ENCODE results near the gene ENKD1. TPM values are rescaled to one million over a fixed set of nuclear protein-coding genes. Genes with fewer than 3 reads are reported as not detected.

The ENKD1 gene
- polyA plus RNA-seq, 2 of the 4 experiments (the other 2 are of a cell fraction), result 4.0 to 12.2 TPM

DNA sequence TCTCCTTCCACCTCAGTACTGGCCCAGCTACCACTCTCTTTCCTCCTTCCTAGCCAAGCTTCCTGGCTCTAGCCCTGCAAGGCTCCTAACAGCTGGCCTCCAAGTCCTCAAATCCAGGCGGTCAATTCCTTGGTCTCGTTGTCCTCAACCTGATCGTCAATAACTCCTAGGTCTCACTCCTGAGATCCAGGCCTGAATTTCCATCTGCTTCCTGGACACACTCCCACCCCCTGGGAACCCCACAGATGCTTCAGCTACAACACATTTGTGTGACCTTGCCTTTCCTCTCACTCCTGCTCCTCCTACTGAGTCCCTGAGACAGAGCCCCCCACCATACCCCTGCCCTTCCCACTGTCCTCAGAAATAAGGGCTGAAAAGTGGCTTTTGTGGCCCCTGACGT lies 2.3 kb downstream of the ENKD1 start:
- no peak for FAIRE-seq
- no peak for ATAC-seq
- Histone ChIP-seq H3K4me2 (no peak overlapping the region), H3K4me3 (no peak overlapping the region), H3K9me3 (no peaks in the 10 kb centered on the region), H3K4me1 (peaks cover 19% of the 10 kb centered on the region), H3K27ac (no peak overlapping the region)
- TF ChIP-seq KDM5A (IDR thresholded peaks at IDR 0.05), result no peak
- TF ChIP-seq NFE2L2 (conservative IDR thresholded peaks at IDR 0.05; ENCODE audit: low read length), result no peak
- TF ChIP-seq FOSB (CRISPR knock-in tag; IDR thresholded peaks at IDR 0.05), result no peak
- TF ChIP-seq ZSCAN20 (CRISPR knock-in tag; IDR thresholded peaks at IDR 0.05), result no peak
- no peak for TF ChIP-seq JUNB (IDR thresholded peaks at IDR 0.05)
- no peak for TF ChIP-seq TFCP2L1 (CRISPR knock-in tag; IDR thresholded peaks at IDR 0.05)
- no peak for TF ChIP-seq NR3C1 (IDR thresholded peaks at IDR 0.05)
- TF ChIP-seq EHF (CRISPR knock-in tag; IDR thresholded peaks at IDR 0.05), result no peak
- CTCF ChIA-PET, result interaction anchor here (1.0 to 16.7 kb wide), 13 partner anchors 8 to 265 kb away, joined by 3 to 174 read pairs (median 5); partner anchors contain the start of genes CTCF, RANBP10 and TSNAXIP1
- WGBS (ENCODE audit: missing lambda C conversion rate), result 83% methylated on average over 4 of the region's 4 CpGs
- no peak for DNase-seq (ENCODE audit: low read depth in 1 of 2, low spot score in 1 of 2)
- POLR2A ChIA-PET, result no interaction called here

DNA sequence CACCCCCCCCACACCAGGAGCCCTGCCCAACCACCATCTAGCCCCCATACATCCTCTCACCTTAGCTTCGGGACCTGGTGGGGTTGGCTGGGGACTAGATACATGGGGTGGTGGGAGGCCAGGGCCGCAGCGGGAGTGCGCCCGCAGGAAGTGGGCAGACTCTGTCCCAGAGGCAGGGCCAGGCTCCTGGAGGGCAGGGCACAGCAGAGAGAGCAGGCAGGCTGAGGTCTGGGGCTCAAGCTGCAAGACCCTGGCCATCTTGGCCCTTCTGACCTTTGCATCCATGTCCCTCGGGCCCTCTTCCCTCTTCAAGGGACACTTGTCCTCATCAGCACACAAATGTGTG lies 2.7 kb downstream of the ENKD1 start:
- Histone ChIP-seq H3K9me3 (no peaks in the 10 kb centered on the region), H3K4me2 (no peak overlapping the region), H3K4me3 (no peak overlapping the region), H3K27ac (no peak overlapping the region), H3K4me1 (peaks cover 23% of the 10 kb centered on the region)
- no peak for TF ChIP-seq SREBF2 (IDR thresholded peaks at IDR 0.05)
- TF ChIP-seq POLR2AphosphoS2 (conservative IDR thresholded peaks at IDR 0.05; ENCODE audit: low read length), result no peak
- no peak for ATAC-seq
- no peak for DNase-seq (ENCODE audit: low read depth in 1 of 2, low spot score in 1 of 2)
- FAIRE-seq, result no peak
- POLR2A ChIA-PET, result no interaction called here
- CTCF ChIA-PET, result interaction anchor here (1.0 to 16.7 kb wide), 12 partner anchors 9 to 265 kb away, joined by 3 to 174 read pairs (median 4); partner anchors contain the start of genes RANBP10 and TSNAXIP1
- WGBS (ENCODE audit: missing lambda C conversion rate), result 91% methylated on average over 2 of the region's 6 CpGs

DNA sequence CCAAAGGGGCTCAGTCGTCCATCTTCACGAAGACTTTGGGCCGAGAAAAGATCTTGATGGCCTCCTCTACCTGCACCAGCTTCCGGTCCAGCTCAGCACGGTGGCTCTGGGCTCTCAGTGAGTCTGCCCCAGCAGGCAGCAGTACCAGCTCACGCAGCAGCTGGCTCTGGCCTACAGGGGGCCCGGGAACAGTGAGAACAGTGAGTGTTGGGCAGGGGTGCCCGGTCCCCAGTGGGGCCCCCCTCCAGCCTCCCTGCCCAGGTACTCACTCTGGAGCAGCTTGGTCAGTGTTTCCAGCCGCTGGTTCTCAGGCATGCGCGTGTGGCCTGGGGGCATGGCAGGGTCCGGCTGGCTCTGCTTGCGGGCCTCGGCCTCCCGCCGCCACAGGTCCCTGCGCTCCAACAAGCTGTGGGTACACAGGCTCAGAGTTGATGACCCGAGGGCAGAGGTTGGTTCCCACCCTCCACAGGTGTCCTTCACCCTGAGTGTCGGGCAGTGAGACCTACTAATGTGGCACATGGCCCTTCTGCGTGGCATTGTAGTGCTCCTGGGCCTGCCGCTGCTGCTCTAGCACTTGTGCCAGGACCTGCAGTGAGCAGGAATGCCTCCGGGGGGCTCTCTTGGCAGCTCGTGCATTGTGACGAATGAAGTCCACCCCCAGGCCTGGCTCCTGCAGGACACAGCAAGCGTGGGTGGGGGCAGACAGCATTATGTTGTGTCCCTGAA lies 3.2 kb downstream of the ENKD1 start:
- FAIRE-seq, result no peak
- Histone ChIP-seq H3K4me3 (no peak overlapping the region), H3K4me1 (peaks cover 23% of the 10 kb centered on the region), H3K9me3 (no peaks in the 10 kb centered on the region), H3K27ac (no peak overlapping the region), H3K4me2 (no peak overlapping the region)
- ChIA-PET POLR2A (no interaction called here), CTCF (interaction anchor here (0.7 to 16.7 kb wide), 16 partner anchors 9 to 284 kb away, joined by 3 to 174 read pairs (median 4); partner anchors contain the start of genes CARMIL2, RANBP10 and TSNAXIP1)
- ATAC-seq, result peak in 1 of 2 experiments; percentile 24; a peak in 3 of 6 replicates
- DNase-seq (ENCODE audit: low read depth in 1 of 2, low spot score in 1 of 2), result peak; percentile 31 to 71
- 0 out of 5 replicates have a peak, but pooled peaks of 1 of the 2 experiments have one; percentile 9 for TF ChIP-seq RAD21 (conservative IDR thresholded peaks at IDR 0.05 in 1 of 2, IDR thresholded peaks at IDR 0.05 in 1 of 2)
- no peak for TF ChIP-seq FOSL2 (IDR thresholded peaks at IDR 0.05)
- TF ChIP-seq FOSL2 (CRISPR knock-in tag; IDR thresholded peaks at IDR 0.05), result no peak
- 70% methylated on average over 11 of the region's 25 CpGs for WGBS (ENCODE audit: missing lambda C conversion rate)

- H3K4me1 ChIP-seq, result peaks cover 16% of the 10 kb centered on the region
- ChIA-PET POLR2A (no interaction called here), CTCF (interaction anchor here (0.7 to 16.7 kb wide), 13 partner anchors 10 to 284 kb away, joined by 3 to 174 read pairs (median 3); partner anchors contain the start of genes CARMIL2, RANBP10 and TSNAXIP1)
- DNase-seq (ENCODE audit: low read depth in 1 of 2, low spot score in 1 of 2) (no peak), ATAC-seq (no peak), FAIRE-seq (no peak)
- H3K4me3 ChIP-seq, result no peak overlapping the region
- H3K27ac ChIP-seq, result no peak overlapping the region
- no peak overlapping the region for H3K4me2 ChIP-seq
- no peak for TF ChIP-seq CBX2 (IDR thresholded peaks at IDR 0.05; ENCODE audit: borderline replicate concordance, low read depth)
- TF ChIP-seq, protein P1, sequence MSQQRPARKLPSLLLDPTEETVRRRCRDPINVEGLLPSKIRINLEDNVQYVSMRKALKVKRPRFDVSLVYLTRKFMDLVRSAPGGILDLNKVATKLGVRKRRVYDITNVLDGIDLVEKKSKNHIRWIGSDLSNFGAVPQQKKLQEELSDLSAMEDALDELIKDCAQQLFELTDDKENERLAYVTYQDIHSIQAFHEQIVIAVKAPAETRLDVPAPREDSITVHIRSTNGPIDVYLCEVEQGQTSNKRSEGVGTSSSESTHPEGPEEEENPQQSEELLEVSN (IDR thresholded peaks at IDR 0.05; ENCODE audit: borderline replicate concordance, low read depth), result no peak
- no peak for TF ChIP-seq ZC3H11A (IDR thresholded peaks at IDR 0.05)
- no peak for TF ChIP-seq MAZ (IDR thresholded peaks at IDR 0.05; ENCODE audit: borderline replicate concordance, low read depth, low read length)
- no peak for TF ChIP-seq CHD2 (IDR thresholded peaks at IDR 0.05; ENCODE audit: low read length, partially characterized antibody)
- no peak for TF ChIP-seq POLR2A (IDR thresholded peaks at IDR 0.05; ENCODE audit: low read length)
- no peak for TF ChIP-seq HOXB5 (CRISPR knock-in tag; IDR thresholded peaks at IDR 0.05)
- TF ChIP-seq RNF2 (IDR thresholded peaks at IDR 0.05; ENCODE audit: borderline replicate concordance, low read depth), result no peak
- no peak for TF ChIP-seq HES2 (IDR thresholded peaks at IDR 0.05)
- TF ChIP-seq MAFK (IDR thresholded peaks at IDR 0.05; ENCODE audit: partially characterized antibody), result no peak
- TF ChIP-seq ESRRA (IDR thresholded peaks at IDR 0.05; ENCODE audit: borderline replicate concordance, low read length), result no peak
- no peak for TF ChIP-seq KDM5A (IDR thresholded peaks at IDR 0.05)
- no peak for TF ChIP-seq CEBPB (IDR thresholded peaks at IDR 0.05)
- H3K9me3 ChIP-seq, result no peaks in the 10 kb centered on the region
Measured at GRCh38 chr16:67662653-67663010, 3.9 kb downstream of the ENKD1 start.
